WTC11 (cell line): ENCODE results near the gene C11orf42. TPM values are rescaled to one million over a fixed set of nuclear protein-coding genes. Genes with fewer than 3 reads are reported as not detected.
"Not testable (repeated sequence)": the region's sequence is repeated elsewhere in the genome, so short reads cannot be mapped to it uniquely, and the experiment has no call there.

ENCODE experiments used
- ATAC-seq: fragments of 200-7000 bp; cut with Tn5 transposase; 2 replicates; pipeline ENCODE4 v1.10.0; 2021; ENCODE audit warnings: mild to moderate bottlenecking, moderate library complexity
- CTCF ChIA-PET: fragments of 300-600 bp; sonication (Branson Sonifier 250); formaldehyde crosslinking; loops from one replicate; lab custom pipeline; 2021; ENCODE audit warnings: antibody characterized with exemption; lab: Charles Lee
- POLR2A ChIA-PET: fragments of 350-600 bp; sonication (Branson Sonifier 250); formaldehyde crosslinking; loops from one replicate; lab custom pipeline; 2021; ENCODE audit warnings: antibody characterized with exemption; lab: Charles Lee
- DNase-seq: peaks from one replicate; pipeline ENCODE4 v3.0.0; 2021; ENCODE audit warnings: low spot score
- H3K27ac Mint-ChIP-seq: 2 replicates; pipeline ENCODE4 v1.8.0; 2021; ENCODE audit warnings: mixed read lengths
- H3K27me3 Mint-ChIP-seq: 2 replicates; pipeline ENCODE4 v1.8.0; 2021; ENCODE audit warnings: low read depth, mild to moderate bottlenecking, moderate library complexity, mixed read lengths
- H3K36me3 Mint-ChIP-seq: 2 replicates; pipeline ENCODE4 v1.8.0; 2021; ENCODE audit warnings: mixed read lengths
- H3K4me1 Mint-ChIP-seq: 2 replicates; pipeline ENCODE4 v1.8.0; 2022; ENCODE audit warnings: mixed read lengths
- H3K4me3 Mint-ChIP-seq: 2 replicates; pipeline ENCODE4 v1.8.0; 2021; ENCODE audit warnings: mild to moderate bottlenecking, moderate library complexity, mixed read lengths
- H3K9me3 Mint-ChIP-seq: 2 replicates; pipeline ENCODE4 v1.8.0; 2021; ENCODE audit warnings: mixed read lengths
- FOXP1 ChIP-seq: sonication (generic); formaldehyde crosslinking; IDR thresholded peaks from 2 replicates; pipeline ENCODE4 v1.8.0; 2022; ENCODE audit warnings: missing genetic modification reagents, mild to moderate bottlenecking, moderate library complexity, borderline replicate concordance
- HMGA2 ChIP-seq: fragments of 250-450 bp; sonication (Bioruptor Pico); IDR thresholded peaks from 2 replicates; pipeline ENCODE4 v1.4.0; 2021; ENCODE audit warnings: mild to moderate bottlenecking, moderate library complexity
- KAT7 ChIP-seq: sonication (generic); formaldehyde crosslinking; IDR thresholded peaks from 2 replicates; pipeline ENCODE4 v1.8.1; 2023; ENCODE audit warnings: missing genetic modification reagents, mild to moderate bottlenecking, borderline replicate concordance
- MXD4 ChIP-seq: fragments of 250-450 bp; sonication (Bioruptor Pico); IDR thresholded peaks from 2 replicates; pipeline ENCODE4 v1.8.0; 2021; ENCODE audit warnings: mild to moderate bottlenecking, moderate library complexity, borderline replicate concordance
- MYBL2 ChIP-seq: sonication (generic); formaldehyde crosslinking; IDR thresholded peaks from 2 replicates; pipeline ENCODE4 v1.8.1; 2023; ENCODE audit warnings: mild to moderate bottlenecking, moderate library complexity, missing genetic modification reagents
- NFATC4 ChIP-seq: fragments of 250-450 bp; sonication (Bioruptor Pico); IDR thresholded peaks from 2 replicates; pipeline ENCODE4 v1.9.0; 2021; ENCODE audit warnings: mild to moderate bottlenecking
- RELA ChIP-seq: sonication (generic); formaldehyde crosslinking; IDR thresholded peaks from 2 replicates; pipeline ENCODE4 v1.8.1; 2022; ENCODE audit warnings: missing genetic modification reagents, mild to moderate bottlenecking, borderline replicate concordance
- SMAD4 ChIP-seq: sonication (generic); formaldehyde crosslinking; IDR thresholded peaks from 2 replicates; pipeline ENCODE4 v1.8.0; 2022; ENCODE audit warnings: mild to moderate bottlenecking, missing genetic modification reagents
- SP1 ChIP-seq: sonication (generic); formaldehyde crosslinking; conservative IDR thresholded peaks from 2 replicates; pipeline ENCODE4 v1.8.1; 2022; ENCODE audit warnings: missing genetic modification reagents
- ZNF232 ChIP-seq: sonication (generic); formaldehyde crosslinking; IDR thresholded peaks from 2 replicates; pipeline ENCODE4 v1.8.0; 2022; ENCODE audit warnings: mild to moderate bottlenecking, missing genetic modification reagents
- ZNF396 ChIP-seq: fragments of 250-450 bp; sonication (Bioruptor Pico); IDR thresholded peaks from 2 replicates; pipeline ENCODE4 v1.8.0; 2021; ENCODE audit warnings: mild to moderate bottlenecking, moderate library complexity, borderline replicate concordance
- ZNF423 ChIP-seq: fragments of 250-450 bp; sonication (Bioruptor Pico); IDR thresholded peaks from 2 replicates; pipeline ENCODE4 v2.1.2; 2022; ENCODE audit warnings: mild to moderate bottlenecking, moderate library complexity
- total RNA-seq: library from RNA; stranded (reverse); gene quantifications from 3 replicates; pipeline ENCODE4 v1.2.3, GENCODE V29; 2021
- TF ChIP-seq, protein P1 (sequence below): sonication (generic); formaldehyde crosslinking; IDR thresholded peaks from 2 replicates; pipeline ENCODE4 v1.8.1; 2022; ENCODE audit warnings: missing genetic modification reagents, borderline replicate concordance
- TF ChIP-seq, protein P2 (sequence below): sonication (generic); formaldehyde crosslinking; IDR thresholded peaks from 2 replicates; pipeline ENCODE4 v1.8.1; 2023; ENCODE audit warnings: mild to moderate bottlenecking, missing genetic modification reagents
- TF ChIP-seq, protein P3 (sequence below): sonication (generic); formaldehyde crosslinking; IDR thresholded peaks from 2 replicates; pipeline ENCODE4 v1.8.1; 2022; ENCODE audit warnings: low read depth, missing genetic modification reagents, borderline replicate concordance
- TF ChIP-seq, protein P4 (sequence below): sonication (generic); formaldehyde crosslinking; conservative IDR thresholded peaks from 2 replicates; pipeline ENCODE4 v1.8.1; 2023; ENCODE audit warnings: mild to moderate bottlenecking, low read depth, missing genetic modification reagents, moderate library complexity
- TF ChIP-seq, protein P5 (sequence below): fragments of 250-450 bp; sonication (Bioruptor Pico); conservative IDR thresholded peaks from 2 replicates; pipeline ENCODE4 v1.9.0; 2021; ENCODE audit warnings: mild to moderate bottlenecking
- TF ChIP-seq, protein P6 (sequence below): sonication (generic); formaldehyde crosslinking; IDR thresholded peaks from 2 replicates; pipeline ENCODE4 v1.8.1; 2022; ENCODE audit warnings: mild to moderate bottlenecking, moderate library complexity, missing genetic modification reagents
- TF ChIP-seq, protein P7 (sequence below): sonication (generic); formaldehyde crosslinking; IDR thresholded peaks from 2 replicates; pipeline ENCODE4 v1.8.1; 2023; ENCODE audit warnings: mild to moderate bottlenecking, moderate library complexity, missing genetic modification reagents
- TF ChIP-seq, protein P8 (sequence below): sonication (generic); formaldehyde crosslinking; IDR thresholded peaks from 2 replicates; pipeline ENCODE4 v1.8.1; 2023; ENCODE audit warnings: mild to moderate bottlenecking, missing genetic modification reagents, borderline replicate concordance

The C11orf42 gene
- total RNA-seq, 1 experiment from 2014 or later, result not detected

DNA sequence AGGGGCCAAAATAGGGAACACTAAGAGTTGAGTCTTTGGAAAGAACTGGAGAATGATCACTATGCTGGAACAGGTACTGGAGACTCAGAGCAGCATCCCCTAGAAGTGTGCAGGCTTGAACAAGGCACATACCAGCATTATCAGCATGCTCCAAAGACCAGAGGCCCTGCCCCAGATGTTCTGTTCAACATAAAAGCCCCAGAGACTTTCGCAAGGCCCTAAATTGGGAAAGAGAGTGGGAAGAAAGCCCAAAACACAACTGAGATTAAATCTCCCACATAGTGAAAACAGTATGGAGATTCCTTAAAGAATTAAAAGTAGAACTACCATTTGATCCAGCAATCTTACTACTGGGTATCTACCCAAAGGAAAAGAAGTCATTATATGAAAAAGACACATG, 42.9 kb downstream of the C11orf42 start:
- Mint-ChIP-seq H3K9me3 (no peaks in the 10 kb centered on the region), H3K4me3 (no peak overlapping the region), H3K27ac (no peak overlapping the region), H3K36me3 (no peaks in the 10 kb centered on the region), H3K27me3 (peaks cover 4% of the 10 kb centered on the region), H3K4me1 (peaks cover 14% of the 10 kb centered on the region)
- TF ChIP-seq KAT7, result no peak
- no peak for TF ChIP-seq SMAD4 (CRISPR knock-in tag)
- TF ChIP-seq, protein P1, sequence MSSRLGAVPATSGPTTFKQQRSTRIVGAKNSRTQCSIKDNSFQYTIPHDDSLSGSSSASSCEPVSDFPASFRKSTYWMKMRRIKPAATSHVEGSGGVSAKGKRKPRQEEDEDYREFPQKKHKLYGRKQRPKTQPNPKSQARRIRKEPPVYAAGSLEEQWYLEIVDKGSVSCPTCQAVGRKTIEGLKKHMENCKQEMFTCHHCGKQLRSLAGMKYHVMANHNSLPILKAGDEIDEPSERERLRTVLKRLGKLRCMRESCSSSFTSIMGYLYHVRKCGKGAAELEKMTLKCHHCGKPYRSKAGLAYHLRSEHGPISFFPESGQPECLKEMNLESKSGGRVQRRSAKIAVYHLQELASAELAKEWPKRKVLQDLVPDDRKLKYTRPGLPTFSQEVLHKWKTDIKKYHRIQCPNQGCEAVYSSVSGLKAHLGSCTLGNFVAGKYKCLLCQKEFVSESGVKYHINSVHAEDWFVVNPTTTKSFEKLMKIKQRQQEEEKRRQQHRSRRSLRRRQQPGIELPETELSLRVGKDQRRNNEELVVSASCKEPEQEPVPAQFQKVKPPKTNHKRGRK (CRISPR knock-in tag), result no peak
- TF ChIP-seq, protein P2, sequence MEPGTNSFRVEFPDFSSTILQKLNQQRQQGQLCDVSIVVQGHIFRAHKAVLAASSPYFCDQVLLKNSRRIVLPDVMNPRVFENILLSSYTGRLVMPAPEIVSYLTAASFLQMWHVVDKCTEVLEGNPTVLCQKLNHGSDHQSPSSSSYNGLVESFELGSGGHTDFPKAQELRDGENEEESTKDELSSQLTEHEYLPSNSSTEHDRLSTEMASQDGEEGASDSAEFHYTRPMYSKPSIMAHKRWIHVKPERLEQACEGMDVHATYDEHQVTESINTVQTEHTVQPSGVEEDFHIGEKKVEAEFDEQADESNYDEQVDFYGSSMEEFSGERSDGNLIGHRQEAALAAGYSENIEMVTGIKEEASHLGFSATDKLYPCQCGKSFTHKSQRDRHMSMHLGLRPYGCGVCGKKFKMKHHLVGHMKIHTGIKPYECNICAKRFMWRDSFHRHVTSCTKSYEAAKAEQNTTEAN, result no peak
- no peak for TF ChIP-seq MXD4 (CRISPR knock-in tag)
- TF ChIP-seq FOXP1 (CRISPR knock-in tag), result no peak
- TF ChIP-seq, protein P3, sequence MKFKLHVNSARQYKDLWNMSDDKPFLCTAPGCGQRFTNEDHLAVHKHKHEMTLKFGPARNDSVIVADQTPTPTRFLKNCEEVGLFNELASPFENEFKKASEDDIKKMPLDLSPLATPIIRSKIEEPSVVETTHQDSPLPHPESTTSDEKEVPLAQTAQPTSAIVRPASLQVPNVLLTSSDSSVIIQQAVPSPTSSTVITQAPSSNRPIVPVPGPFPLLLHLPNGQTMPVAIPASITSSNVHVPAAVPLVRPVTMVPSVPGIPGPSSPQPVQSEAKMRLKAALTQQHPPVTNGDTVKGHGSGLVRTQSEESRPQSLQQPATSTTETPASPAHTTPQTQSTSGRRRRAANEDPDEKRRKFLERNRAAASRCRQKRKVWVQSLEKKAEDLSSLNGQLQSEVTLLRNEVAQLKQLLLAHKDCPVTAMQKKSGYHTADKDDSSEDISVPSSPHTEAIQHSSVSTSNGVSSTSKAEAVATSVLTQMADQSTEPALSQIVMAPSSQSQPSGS, result no peak
- TF ChIP-seq, protein P4, sequence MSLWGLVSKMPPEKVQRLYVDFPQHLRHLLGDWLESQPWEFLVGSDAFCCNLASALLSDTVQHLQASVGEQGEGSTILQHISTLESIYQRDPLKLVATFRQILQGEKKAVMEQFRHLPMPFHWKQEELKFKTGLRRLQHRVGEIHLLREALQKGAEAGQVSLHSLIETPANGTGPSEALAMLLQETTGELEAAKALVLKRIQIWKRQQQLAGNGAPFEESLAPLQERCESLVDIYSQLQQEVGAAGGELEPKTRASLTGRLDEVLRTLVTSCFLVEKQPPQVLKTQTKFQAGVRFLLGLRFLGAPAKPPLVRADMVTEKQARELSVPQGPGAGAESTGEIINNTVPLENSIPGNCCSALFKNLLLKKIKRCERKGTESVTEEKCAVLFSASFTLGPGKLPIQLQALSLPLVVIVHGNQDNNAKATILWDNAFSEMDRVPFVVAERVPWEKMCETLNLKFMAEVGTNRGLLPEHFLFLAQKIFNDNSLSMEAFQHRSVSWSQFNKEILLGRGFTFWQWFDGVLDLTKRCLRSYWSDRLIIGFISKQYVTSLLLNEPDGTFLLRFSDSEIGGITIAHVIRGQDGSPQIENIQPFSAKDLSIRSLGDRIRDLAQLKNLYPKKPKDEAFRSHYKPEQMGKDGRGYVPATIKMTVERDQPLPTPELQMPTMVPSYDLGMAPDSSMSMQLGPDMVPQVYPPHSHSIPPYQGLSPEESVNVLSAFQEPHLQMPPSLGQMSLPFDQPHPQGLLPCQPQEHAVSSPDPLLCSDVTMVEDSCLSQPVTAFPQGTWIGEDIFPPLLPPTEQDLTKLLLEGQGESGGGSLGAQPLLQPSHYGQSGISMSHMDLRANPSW, result no peak
- TF ChIP-seq RELA, result no peak
- TF ChIP-seq MYBL2, result no peak
- no peak for TF ChIP-seq NFATC4 (CRISPR knock-in tag)
- TF ChIP-seq, protein P5, sequence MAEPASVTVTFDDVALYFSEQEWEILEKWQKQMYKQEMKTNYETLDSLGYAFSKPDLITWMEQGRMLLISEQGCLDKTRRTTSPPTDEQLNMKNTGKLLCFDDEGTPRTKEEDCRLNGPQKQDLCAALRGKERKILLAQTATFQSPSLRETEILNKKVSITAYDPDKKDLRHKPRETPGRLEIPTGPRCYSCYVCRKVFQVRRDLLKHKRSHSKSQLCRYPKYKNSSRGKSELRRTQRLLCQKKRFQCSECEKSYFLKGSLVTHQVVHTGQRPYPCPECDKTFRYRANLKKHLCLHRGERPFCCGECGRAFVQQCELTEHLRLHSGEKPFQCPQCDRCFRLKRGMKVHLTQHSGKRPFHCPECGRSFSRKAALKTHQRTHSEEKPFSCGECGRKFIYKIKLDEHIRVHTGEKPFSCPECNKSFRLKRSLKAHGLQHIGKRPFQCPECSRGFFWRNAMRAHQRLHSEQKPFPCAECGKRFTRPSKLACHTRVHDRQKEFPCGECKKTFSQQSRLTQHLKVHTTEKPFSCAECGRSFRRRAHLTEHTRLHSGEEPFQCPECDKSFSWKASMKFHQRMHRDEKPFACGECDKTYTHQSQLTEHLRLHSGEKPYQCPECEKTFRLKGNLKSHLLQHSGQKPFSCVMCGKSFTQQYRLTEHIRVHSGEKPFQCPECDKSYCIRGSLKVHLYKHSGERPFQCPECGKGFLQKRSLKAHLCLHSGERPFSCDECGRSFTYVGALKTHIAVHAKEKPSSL, result no peak
- TF ChIP-seq, protein P6, sequence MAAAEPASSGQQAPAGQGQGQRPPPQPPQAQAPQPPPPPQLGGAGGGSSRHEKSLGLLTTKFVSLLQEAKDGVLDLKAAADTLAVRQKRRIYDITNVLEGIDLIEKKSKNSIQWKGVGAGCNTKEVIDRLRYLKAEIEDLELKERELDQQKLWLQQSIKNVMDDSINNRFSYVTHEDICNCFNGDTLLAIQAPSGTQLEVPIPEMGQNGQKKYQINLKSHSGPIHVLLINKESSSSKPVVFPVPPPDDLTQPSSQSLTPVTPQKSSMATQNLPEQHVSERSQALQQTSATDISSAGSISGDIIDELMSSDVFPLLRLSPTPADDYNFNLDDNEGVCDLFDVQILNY (CRISPR knock-in tag), result no peak
- no peak for TF ChIP-seq ZNF396 (CRISPR knock-in tag)
- no peak for TF ChIP-seq ZNF423 (CRISPR knock-in tag)
- TF ChIP-seq HMGA2, result no peak
- TF ChIP-seq SP1 (CRISPR knock-in tag), result no peak
- TF ChIP-seq, protein P7, sequence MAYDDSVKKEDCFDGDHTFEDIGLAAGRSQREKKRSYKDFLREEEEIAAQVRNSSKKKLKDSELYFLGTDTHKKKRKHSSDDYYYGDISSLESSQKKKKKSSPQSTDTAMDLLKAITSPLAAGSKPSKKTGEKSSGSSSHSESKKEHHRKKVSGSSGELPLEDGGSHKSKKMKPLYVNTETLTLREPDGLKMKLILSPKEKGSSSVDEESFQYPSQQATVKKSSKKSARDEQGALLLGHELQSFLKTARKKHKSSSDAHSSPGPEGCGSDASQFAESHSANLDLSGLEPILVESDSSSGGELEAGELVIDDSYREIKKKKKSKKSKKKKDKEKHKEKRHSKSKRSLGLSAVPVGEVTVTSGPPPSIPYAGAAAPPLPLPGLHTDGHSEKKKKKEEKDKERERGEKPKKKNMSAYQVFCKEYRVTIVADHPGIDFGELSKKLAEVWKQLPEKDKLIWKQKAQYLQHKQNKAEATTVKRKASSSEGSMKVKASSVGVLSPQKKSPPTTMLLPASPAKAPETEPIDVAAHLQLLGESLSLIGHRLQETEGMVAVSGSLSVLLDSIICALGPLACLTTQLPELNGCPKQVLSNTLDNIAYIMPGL (CRISPR knock-in tag), result no peak
- TF ChIP-seq, protein P8, sequence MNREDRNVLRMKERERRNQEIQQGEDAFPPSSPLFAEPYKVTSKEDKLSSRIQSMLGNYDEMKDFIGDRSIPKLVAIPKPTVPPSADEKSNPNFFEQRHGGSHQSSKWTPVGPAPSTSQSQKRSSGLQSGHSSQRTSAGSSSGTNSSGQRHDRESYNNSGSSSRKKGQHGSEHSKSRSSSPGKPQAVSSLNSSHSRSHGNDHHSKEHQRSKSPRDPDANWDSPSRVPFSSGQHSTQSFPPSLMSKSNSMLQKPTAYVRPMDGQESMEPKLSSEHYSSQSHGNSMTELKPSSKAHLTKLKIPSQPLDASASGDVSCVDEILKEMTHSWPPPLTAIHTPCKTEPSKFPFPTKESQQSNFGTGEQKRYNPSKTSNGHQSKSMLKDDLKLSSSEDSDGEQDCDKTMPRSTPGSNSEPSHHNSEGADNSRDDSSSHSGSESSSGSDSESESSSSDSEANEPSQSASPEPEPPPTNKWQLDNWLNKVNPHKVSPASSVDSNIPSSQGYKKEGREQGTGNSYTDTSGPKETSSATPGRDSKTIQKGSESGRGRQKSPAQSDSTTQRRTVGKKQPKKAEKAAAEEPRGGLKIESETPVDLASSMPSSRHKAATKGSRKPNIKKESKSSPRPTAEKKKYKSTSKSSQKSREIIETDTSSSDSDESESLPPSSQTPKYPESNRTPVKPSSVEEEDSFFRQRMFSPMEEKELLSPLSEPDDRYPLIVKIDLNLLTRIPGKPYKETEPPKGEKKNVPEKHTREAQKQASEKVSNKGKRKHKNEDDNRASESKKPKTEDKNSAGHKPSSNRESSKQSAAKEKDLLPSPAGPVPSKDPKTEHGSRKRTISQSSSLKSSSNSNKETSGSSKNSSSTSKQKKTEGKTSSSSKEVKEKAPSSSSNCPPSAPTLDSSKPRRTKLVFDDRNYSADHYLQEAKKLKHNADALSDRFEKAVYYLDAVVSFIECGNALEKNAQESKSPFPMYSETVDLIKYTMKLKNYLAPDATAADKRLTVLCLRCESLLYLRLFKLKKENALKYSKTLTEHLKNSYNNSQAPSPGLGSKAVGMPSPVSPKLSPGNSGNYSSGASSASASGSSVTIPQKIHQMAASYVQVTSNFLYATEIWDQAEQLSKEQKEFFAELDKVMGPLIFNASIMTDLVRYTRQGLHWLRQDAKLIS, result no peak
- TF ChIP-seq ZNF232, result no peak
- no peak for ATAC-seq
- ChIA-PET CTCF (interaction anchor here (0.7 to 4.7 kb wide), 2 partner anchors 64 to 69 kb away, joined by 3 to 102 read pairs; partner anchors contain the start of gene CAVIN3), POLR2A (no interaction called here)
- DNase-seq, result no peak

DNA sequence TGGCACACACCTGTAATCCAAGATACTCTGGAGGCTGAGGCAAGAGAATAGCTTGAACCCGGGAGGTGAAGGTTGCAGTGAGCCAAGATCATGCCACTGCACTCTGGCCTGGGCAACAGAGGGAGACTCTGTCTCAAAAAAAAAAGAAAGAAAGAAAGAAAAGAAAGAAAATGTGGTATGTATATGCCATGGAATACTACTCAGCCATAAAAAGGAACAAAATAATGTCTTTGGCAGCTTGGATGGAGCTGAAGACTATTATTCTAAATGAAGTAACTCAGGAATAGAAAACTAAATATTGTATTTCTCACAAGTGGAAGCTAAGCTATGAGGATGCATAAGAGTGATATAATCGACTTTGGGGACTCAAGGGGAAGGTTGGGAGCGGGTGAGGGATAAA, 43.5 kb downstream of the C11orf42 start:
- H3K9me3 Mint-ChIP-seq, ATAC-seq, POLR2A ChIA-PET, H3K4me3 Mint-ChIP-seq, H3K27ac Mint-ChIP-seq, H3K27me3 Mint-ChIP-seq, H3K36me3 Mint-ChIP-seq, DNase-seq, H3K4me1 Mint-ChIP-seq: not testable (repeated sequence)
- CTCF ChIA-PET, result interaction anchor here (0.7 to 5.1 kb wide), 3 partner anchors 21 to 68 kb away, joined by 3 to 102 read pairs (median 82); partner anchors contain the start of gene CAVIN3
